CD1c-positive myeloid dendritic cell (primary cell): ENCODE measurements around the gene KITLG.
A peak's percentile ranks its signal among the peaks of the same experiment; 100 is the strongest.
"Not testable (repeated sequence)": the region's sequence is repeated elsewhere in the genome, so short reads cannot be mapped to it uniquely, and the experiment has no call there.

ENCODE experiments used
- DNase-seq: peaks from one replicate; pipeline ENCODE4 v3.0.0-alpha.2; 2016; ENCODE audit errors: extremely low spot score

Gene KITLG

GRCh38 chr12:88576866-88577265 is 3.4 kb downstream of the KITLG start:
- DNase-seq = no peak

DNA sequence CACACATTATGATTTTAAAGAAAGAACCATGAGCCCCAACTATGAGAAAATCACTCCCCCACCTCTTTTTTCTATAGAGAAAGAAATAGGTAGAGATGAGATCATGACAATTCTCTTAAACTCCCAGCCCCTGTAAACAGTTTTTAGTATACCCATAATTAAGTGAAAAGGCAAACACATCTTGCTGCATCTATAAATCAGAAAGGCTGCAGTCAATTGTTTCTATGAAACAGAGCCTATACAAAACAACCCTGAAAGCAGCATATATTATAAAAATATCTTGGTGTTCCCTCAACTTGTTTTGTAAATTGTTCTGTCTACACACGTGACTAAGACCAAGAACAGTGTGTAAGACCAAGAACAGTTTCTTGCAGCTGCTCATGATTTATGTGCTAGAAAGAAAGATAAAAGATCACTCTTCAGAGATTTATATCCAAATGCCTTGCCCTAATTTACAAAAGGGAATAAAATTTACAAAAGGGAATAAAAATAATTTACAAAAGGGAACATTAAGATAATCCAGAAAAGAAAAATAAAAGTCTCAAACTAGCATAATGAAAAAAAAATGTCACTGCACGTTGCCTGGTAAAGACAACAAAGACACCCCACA is 4.8 kb downstream of the KITLG start:
- no peak for DNase-seq

DNA sequence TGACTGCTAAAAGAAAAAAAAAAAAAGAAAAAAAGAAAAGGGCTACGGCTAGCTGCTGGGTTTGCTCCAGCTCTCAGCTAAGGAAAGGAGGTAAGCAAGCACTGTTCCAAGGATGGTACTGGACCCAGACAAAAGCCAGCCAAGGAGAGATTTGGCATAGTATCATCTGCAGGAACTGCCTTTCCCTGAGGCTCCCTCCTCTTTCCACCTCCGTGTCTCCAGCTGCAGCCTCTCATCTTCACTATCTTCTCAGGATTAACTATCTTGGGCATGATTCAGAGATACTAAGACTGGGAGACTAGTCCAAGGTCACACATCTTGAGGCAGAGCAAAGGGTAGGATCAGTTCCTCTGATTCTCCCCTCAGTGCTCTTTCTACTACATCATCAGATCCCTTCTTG is 6.0 kb downstream of the KITLG start:
- no peak for DNase-seq

DNA sequence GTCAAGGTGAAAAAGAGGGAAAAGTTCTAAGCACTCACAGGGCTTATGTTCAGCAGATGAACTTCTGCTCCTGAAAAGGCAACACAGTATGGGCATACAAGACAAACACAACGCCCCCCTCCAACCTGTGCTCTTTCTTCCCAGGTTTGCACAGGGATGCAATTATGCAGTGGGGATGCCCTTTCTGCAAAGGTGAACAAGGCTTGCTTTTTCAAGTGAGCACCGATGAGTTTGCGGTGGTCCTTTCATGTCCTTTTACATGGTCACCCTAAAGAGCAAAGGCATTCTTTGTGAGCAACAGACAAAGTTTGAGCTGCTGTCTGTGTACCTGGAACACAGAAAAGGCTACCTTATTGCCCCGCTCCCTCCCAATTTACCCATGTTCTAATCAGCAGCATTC is 6.7 kb downstream of the KITLG start:
- no peak for DNase-seq

DNA sequence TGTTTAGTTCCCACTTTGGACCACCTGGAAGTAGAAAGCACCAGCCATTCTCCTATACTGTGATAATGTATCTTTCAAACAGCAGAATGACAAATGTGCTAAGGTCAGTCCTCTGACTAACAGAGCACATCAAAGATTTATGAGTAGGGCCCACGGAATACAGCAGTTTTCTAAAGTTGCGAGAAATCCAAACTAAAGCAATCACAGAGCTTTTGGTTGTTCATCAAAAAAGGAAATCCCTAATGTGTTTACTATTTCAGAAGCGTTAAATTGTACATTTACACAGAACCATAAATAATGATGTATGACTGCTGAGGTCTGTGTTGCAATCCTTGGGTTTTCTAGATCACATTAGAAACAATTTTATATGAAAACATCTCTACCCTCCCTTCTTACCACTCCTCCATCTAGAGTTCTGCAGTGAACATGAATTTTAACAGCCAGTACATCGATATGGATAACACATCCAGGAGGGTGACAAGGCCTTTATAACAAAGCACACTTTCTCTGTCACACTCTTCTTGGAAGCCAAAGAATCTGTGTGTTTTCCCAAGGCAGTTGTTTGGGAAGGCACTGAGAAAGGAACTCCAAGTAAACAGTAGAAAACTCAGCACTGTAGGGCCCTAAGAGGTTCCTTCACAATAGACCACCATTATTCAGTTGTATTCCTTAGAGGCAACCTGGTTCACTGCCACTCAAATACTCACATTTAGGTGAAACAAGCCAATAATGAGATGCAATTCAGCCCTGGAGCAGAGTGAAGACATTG is 7.3 kb downstream of the KITLG start:
- no peak for DNase-seq

- DNase-seq = no peak
These were observed 8.7 kb downstream of the KITLG start for GRCh38 chr12:88571543-88571942.

- no peak for DNase-seq
These were observed 10.2 kb downstream of the KITLG start for GRCh38 chr12:88570103-88570502.

DNA sequence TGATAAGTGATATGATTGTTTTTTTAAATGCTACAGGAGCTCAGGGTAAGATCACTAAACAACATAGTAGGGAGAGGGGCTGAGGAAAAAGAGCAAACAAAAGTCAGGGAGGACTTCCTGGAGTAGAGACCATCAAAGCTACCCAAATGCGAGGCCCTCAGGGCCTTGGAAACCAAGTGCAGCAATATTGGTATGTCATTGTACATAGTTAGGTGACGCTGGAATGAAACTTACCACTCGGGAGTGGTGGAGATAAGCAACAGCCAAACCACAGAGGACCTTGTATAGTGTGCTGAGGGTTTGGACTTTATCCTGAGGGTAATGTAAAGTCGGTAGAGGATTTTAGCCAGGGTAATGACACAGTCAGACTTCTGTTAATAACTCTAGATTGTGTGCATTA is 13.8 kb downstream of the KITLG start:
- no peak for DNase-seq

- DNase-seq = no peak
These were observed 17.3 kb downstream of the KITLG start for GRCh38 chr12:88562846-88563582.

DNA sequence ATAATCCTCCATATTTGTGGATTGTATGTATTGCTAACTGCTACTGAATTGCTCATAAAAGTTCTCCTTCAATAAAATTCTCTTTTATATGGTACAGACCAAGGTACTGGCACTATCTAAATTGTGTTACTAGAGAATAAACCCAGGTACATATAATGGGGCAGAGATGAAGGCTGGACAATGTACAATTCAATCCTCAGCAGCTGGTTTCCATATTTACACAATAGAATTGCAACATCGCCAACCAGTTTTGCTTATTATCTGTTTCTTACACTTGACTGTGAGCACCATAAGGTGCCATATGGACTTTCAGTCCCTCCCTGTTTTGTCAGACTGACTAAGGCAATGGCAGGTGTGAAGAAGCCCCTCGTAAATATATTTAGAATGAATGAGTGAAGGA is 18.1 kb downstream of the KITLG start:
- DNase-seq = no peak

DNA sequence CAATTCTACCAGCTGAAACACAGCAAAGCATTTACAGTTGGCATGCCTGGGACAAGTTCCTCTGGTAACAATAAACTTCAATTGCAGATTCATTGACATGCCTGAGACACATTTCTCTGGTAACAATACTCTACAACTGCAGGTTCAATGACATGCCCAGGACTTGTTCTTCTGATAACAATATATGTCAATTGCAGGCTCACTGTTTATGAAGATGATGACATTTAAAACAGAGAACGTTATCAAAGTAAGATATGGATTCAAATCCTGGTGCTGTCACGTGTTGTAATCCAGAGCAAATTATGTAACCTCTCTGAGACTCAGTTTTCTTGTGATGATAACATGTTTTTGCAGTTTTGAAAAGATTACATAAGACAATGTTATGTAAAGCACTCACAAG is 20.5 kb downstream of the KITLG start:
- DNase-seq = no peak

- no peak for DNase-seq
These were observed 21.1 kb downstream of the KITLG start for GRCh38 chr12:88559199-88559598.

DNA sequence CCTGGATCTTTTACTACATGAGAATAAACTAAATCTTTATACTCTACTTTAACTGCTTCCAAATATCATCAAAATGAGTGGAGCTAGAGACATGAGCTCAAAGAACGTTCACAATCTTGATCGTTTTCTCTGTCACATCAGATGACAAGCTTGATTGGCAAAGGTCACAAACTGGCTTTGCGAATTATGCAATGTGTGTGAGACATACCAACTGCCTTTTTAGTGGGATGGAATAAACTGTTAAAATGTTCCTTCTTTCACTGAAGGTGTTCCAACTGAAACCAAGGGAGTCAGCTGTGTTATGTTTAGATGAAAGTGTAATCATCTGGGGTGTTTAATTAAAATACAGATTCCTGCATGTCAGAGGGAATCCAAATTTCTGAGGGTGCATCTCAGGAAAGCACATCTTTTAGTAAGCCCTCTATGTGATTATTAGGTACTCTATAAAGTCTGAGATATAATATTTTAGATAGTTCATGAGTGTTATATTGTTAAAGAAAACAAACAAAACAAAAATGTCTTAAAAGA is 21.9 kb downstream of the KITLG start:
- DNase-seq = no peak

DNA sequence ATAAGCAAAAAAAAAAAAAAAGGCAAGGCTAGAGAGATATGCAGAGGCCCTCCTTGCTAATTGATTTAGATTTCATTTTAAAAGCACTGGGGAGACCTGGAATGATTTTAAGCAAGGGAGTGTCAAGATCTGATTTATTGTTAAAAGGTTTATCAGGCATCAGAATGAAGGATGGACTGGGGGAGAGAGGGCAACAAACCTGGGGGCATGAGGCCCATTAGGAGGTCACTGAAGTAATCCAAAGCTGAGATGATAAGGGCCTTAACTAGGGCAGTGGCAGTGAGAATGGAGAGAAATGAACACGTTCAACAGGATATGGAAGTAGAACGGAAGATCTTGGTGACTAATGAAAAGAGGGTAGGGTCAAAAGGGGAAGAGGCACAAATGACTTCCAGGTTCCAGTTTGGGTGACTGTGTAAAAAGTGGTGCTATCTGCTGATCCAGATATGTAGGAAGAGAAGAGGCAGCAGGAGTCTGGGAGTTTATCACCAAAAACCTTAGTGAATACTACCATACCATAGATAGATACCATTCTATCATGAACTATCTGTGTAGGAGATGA is 24.0 kb downstream of the KITLG start:
- peak; percentile 7 for DNase-seq

- DNase-seq = no peak
These were observed 26.2 kb downstream of the KITLG start for GRCh38 chr12:88553941-88554658.

DNA sequence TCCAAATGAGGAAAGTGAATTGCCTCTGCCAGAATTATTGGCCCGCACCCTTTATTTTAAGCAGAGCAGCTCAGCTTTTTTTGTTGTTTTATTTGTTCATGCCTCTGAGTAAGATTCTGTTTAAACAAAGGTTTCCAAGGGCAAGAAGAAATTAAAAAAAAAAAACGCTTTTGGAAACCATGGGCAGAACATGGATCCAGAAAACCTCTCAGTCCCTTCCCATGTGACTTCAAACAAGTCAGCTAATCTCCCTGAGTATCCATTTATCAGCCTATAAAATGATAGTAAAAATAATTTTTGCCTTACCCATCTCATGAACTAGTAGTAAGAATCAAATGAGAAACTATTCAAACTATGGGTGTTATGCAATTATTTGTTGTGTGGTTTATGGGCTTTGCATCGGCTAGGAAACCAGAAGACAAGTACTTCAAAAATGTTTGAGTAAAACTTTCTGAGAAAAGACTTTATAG is 27.6 kb downstream of the KITLG start:
- no peak for DNase-seq

- DNase-seq = no peak
These were observed 30.3 kb downstream of the KITLG start for GRCh38 chr12:88549929-88550328.

DNA sequence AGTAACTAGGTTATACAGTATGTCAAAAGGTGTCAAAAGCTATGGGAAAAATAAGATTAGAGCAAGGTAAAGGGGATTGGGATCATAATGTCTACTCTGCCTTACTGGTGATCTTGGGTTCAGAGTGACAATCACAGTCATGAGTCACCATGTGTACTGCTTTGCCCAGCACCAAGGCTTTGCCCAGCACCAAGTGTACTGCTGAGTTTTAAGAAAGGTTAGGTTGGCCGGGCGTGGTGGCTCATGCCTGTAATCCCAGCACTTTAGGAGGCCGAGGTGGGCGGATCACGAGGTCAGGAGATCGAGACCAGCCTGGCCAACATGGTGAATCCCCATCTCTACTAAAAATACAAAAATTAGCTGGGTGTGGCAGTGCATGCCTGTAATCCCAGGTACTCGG is 32.3 kb downstream of the KITLG start:
- not testable (repeated sequence) for DNase-seq

DNA sequence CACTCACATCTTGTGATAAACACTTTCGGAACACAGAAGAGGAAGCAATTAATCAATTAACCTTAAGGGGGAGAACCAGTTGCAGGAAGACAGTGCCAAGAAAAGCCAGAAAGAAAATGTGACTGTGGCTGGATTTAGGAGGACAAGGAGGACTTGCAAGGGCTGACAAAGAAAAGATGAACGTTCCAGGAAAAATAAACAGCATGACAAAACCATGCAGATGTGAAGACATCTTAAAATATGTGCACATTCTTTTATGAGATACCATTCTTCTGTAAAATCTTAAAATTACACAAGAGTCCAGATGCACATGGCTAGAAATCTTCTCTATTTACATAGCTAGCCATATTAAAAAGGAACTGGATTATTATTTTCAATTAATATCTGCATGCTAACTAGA is 33.4 kb downstream of the KITLG start:
- DNase-seq = no peak

GRCh38 chr12:88546226-88546625 is 34.0 kb downstream of the KITLG start:
- DNase-seq = no peak
